Mesodermal cell (in vitro differentiated cells): ENCODE results near the gene WNT10A.
"Not testable (repeated sequence)": the region's sequence is repeated elsewhere in the genome, so short reads cannot be mapped to it uniquely, and the experiment has no call there.

Experiments used
- H3K27ac ChIP-seq: 2 replicates; pipeline ENCODE4 v1.7.0; 2013; ENCODE audit warnings: mild to moderate bottlenecking, low read depth, low read length, moderate library complexity; ENCODE audit not compliant: severe bottlenecking
- H3K36me3 ChIP-seq: 2 replicates; pipeline ENCODE4 v1.7.1; 2013; ENCODE audit warnings: mild to moderate bottlenecking, low read length, moderate library complexity; ENCODE audit not compliant: control insufficient read depth, insufficient read depth
- H3K4me1 ChIP-seq: one replicate; pipeline ENCODE4 v1.7.1; 2013; ENCODE audit warnings: mild to moderate bottlenecking, low read length; ENCODE audit not compliant: insufficient read depth, control insufficient read depth, poor library complexity, severe bottlenecking
- H3K4me3 ChIP-seq: 2 replicates; pipeline ENCODE4 v1.7.0; 2013; ENCODE audit warnings: low read length, control low read depth, mild to moderate bottlenecking; ENCODE audit not compliant: insufficient read depth, poor library complexity, severe bottlenecking; ENCODE audit errors: extremely low read depth
- H3K9me3 ChIP-seq: 2 replicates; pipeline ENCODE4 v1.7.1; 2013; ENCODE audit warnings: mild to moderate bottlenecking, low read length, moderate library complexity; ENCODE audit not compliant: control insufficient read depth
- WGBS, 2 experiments: methylation state at CpG; one replicate each; pipeline ENCODE4 v1.1.5; 2013; ENCODE audit warnings: missing lambda C conversion rate in 2 of 2; ENCODE audit not compliant: insufficient coverage in 2 of 2; 5-methylcytosine and 5-hydroxymethylcytosine counted together

WNT10A gene

DNA sequence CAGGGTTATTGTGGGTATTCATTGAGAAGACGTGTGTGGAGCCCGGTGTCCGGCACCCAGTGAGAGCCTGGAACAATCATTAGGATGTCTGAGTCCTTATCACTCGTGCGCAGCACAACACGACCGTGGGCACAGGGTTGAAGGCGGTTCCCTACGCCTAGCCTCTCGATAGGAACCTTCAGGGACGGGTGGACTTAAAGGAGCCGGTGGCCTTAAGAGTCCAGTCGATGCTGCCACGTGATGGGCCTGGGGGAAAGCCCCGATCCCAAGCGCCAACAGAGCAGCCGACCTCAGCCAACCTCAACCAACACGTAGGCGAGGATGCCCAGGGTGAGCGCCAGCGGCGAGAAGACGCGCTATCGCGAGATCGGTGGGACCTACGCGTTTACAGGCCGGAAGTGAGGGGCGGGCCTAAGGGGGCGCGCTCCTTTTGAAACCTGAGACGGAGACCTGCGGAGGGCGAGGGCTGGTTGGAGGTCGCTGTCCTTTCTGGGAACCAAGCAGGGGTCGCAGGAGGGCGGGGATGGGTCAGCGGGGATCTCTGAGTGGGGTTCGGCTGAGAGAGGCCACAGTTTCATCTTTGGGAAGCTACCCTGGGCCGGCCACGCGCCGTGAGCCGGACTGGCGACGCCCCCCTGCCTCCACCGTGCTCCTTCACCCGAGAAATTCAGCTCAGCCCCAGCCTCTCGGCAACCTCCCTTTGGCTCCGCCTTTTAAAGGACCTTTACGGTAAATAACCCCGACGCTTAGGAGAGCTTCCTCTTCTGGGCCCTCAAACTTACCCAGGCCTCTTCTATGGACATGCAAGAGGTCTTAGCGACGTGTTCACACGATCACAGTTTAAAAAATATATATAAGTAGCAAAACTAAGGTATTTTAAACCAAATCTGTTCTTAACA is 28.3 kb downstream of the WNT10A start:
- 12 to 16% methylated on average over 24 to 54 of the region's 58 CpGs for WGBS, 2 experiments
- peaks cover 7% of the 10 kb centered on the region for H3K9me3 ChIP-seq
- peak overlapping the region; percentile 42 for H3K27ac ChIP-seq
- peak overlapping the region; percentile 60 for H3K4me3 ChIP-seq
- H3K36me3 ChIP-seq, result no peaks in the 10 kb centered on the region
- H3K4me1 ChIP-seq, result peaks cover 5% of the 10 kb centered on the region

DNA sequence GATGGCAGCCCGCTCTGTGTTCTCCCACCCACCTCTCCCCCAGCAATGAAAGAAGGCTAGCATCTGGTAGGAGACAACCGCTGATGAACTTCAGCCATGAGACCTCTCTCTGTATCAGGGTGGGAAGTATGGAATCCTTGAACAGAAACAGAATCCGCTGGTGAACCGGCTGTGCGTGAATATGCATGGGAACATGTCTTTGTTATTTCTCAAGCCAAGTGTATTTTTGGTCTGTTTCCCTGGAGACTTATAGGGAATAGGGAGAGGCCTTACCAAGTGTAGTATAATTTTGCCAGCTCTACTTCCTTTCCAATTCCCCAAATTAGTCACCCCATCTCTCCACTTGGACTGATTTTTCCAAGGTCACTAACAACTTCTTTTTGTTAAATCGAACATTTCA is 30.1 kb downstream of the WNT10A start:
- H3K27ac ChIP-seq, result no peak overlapping the region
- no peak overlapping the region for H3K4me3 ChIP-seq
- H3K36me3 ChIP-seq, result no peaks in the 10 kb centered on the region
- H3K9me3 ChIP-seq, result peaks cover 7% of the 10 kb centered on the region
- WGBS, 2 experiments, result 87 to 95% methylated on average over 5 to 6 of the region's 6 CpGs
- H3K4me1 ChIP-seq, result no peaks in the 10 kb centered on the region

DNA sequence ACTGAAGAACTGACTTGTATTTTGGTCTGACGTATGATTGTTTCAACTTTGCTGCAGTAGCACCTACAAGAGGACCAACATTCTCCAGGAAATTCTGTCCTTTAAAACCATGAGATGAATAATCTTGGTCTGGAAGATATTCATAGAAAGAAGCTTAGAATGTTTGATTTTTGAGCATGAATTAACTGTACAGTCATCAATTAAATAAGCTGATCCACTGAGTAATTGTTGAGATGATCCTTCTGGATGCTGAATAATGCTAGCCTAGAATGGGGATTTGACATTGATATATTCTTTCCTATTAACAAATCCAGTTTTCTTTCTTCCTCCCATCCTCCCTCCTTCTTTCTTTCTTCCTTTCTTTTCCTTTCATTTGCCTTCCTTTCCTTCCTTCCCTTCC is 39.9 kb downstream of the WNT10A start:
- Histone ChIP-seq H3K4me1 (no peaks in the 10 kb centered on the region), H3K4me3 (no peak overlapping the region), H3K27ac (no peak overlapping the region), H3K36me3 (no peaks in the 10 kb centered on the region), H3K9me3 (no peaks in the 10 kb centered on the region)
- no CpG with 5 or more reads among the region's 1 CpG for WGBS, 2 experiments

DNA sequence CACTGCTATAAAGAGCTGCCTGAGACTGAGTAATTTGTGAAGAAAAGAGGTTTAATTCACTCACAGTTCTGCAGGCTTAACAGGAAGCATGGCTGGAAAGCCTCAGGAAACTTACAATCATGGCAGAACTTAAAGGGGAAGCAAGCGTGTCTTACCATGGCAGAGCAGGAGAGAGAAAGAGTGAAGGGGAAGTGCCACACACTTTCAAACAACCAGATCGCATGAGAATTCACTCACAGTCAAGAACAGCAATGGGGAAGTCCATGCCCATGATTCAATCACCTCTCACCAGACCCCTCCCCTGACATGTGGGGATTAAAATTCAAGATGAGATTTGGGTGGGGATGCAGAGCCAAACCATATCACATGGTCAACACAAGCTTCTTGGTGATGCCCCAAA is 44.1 kb downstream of the WNT10A start:
- Histone ChIP-seq H3K27ac (no peak overlapping the region), H3K36me3 (no peaks in the 10 kb centered on the region), H3K4me3 (no peak overlapping the region), H3K9me3 (no peaks in the 10 kb centered on the region), H3K4me1 (no peaks in the 10 kb centered on the region)
- WGBS, 2 experiments, result 89% methylated on average over 1 of the region's 2 CpGs; no CpG with 5 or more reads in 1 of the 2 experiments

DNA sequence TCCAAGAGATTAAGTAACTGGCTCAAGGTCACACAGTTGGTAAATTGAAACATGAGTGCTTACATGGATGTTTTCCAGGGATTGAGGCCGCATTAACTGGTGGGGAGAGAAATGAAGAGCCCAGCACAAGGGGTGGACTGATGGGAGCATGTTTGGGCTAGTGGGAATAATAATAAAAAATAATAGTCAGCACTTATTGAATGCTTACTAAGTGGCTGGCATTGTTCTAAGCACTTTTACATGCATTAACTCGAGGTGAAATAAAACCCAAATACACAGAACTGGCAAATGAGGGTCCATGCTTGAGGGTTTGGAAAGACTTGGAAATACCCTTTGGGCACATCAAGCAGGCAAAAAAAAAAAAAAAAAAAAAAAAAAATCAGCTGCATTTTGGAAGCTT is 44.8 kb downstream of the WNT10A start:
- H3K9me3 ChIP-seq, result no peaks in the 10 kb centered on the region
- H3K4me3 ChIP-seq, result no peak overlapping the region
- H3K27ac ChIP-seq, result no peak overlapping the region
- no peaks in the 10 kb centered on the region for H3K4me1 ChIP-seq
- H3K36me3 ChIP-seq, result no peaks in the 10 kb centered on the region
- 80 to 100% methylated on average over 1 of the region's 2 CpGs for WGBS, 2 experiments

DNA sequence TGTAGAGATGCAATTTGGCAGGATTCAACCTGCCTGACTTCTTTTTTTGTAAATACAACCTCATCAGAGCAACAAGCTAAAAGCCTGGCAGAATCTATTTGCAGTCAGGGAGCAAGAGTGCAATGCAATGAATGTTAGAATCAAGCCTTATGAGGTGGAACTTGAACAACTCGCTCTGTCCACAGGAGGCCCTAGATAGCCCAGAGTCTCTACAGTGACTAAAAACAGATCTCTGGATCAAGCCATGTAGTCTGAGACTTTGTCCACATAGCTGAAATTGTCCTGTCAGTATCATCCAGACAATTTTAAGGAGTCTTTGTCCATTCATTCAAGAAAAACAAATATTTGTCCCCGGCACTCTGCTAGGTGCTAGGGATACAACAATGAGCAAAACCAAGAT is 46.8 kb downstream of the WNT10A start:
- Histone ChIP-seq H3K4me3 (no peak overlapping the region), H3K36me3 (no peaks in the 10 kb centered on the region), H3K27ac (no peak overlapping the region), H3K9me3 (no peaks in the 10 kb centered on the region), H3K4me1 (no peaks in the 10 kb centered on the region)
- WGBS, 2 experiments, result 90% methylated on average over 1 to 2 of the region's 2 CpGs

DNA sequence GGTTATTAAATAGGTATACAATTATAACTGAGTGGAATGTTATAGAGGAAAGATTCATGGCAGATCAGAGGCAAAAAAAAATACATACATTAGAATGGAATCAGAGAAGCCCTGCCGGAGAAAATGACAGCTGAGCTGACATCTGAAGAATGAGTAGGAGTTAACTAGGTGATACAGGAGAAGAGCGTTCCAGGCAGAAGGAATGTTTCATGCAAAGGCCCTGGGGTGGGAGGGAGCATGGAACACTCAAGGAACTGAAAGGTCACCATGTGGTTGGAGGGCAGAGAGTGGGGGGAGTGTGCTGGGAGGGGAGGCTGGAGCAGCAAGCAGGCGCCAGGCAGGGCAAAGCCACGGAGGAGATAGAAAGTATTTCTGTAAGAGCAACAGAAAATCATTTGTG is 47.2 kb downstream of the WNT10A start:
- Histone ChIP-seq H3K36me3 (no peaks in the 10 kb centered on the region), H3K4me1 (no peaks in the 10 kb centered on the region)
- 86 to 92% methylated on average over 2 to 4 of the region's 4 CpGs for WGBS, 2 experiments

DNA sequence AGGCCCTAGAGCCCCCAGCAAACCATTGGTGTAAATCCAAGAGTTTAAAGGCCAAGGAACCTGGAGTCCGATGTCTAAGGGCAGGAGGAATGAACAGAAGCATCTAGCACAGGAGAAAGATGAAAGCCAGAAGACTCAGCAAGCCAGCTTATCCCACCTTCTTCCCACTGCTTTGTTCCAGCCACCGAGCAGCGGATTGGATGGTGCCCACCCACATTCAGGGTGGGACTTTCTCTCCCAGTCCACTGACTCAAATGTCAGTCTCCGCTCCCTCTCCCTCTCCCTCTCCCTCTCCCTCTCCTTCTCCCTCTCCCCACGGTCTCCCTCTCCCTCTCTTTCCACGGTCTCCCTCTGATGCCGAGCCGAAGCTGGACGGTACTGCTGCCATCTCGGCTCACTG is 49.8 kb downstream of the WNT10A start:
- H3K9me3 ChIP-seq, H3K27ac ChIP-seq: not testable (repeated sequence)
- WGBS, 2 experiments, result 87 to 89% methylated on average over 4 of the region's 10 CpGs

More for the DNA sequence above, 47.2 kb downstream of the WNT10A start:
- Histone ChIP-seq H3K4me3 (no peak overlapping the region), H3K9me3 (no peaks in the 10 kb centered on the region), H3K27ac (no peak overlapping the region)

DNA sequence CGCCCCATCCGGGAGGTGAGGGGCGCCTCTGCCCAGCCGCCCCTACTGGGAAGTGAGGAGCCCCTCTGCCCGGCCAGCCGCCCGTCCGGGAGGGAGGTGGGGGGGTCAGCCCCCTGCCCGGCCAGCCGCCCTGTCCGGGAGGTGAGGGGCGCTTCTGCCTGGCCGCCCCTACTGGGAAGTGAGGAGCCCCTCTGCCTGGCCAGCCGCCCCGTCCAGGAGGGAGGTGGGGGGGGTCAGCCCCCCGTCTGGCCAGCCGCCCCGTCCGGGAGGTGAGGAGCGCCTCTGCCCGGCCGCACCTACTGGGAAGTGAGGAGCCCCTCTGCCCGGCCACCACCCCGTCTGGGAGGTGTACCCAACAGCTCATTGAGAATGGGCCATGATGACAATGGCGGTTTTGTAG is 51.1 kb downstream of the WNT10A start:
- WGBS, 2 experiments, result no CpG with 5 or more reads among the region's 25 CpGs
- not testable (repeated sequence) for H3K4me3 ChIP-seq, H3K36me3 ChIP-seq, H3K4me1 ChIP-seq, H3K27ac ChIP-seq, H3K9me3 ChIP-seq

More for the DNA sequence above, 49.8 kb downstream of the WNT10A start:
- not testable (repeated sequence) for H3K4me1 ChIP-seq, H3K36me3 ChIP-seq, H3K4me3 ChIP-seq
